GM12891 (cell line): ENCODE measurements around the gene NPTX2.

Source experiments
- PAX5 ChIP-seq: IDR thresholded peaks from 2 replicates; pipeline ENCODE4 v1.6.1; 2011; ENCODE audit warnings: low read length, moderate library complexity, mild to moderate bottlenecking; ENCODE audit not compliant: insufficient read depth, severe bottlenecking
- POLR2A ChIP-seq: IDR thresholded peaks from 2 replicates; pipeline ENCODE4 v1.6.1; 2011; ENCODE audit warnings: low read depth, low read length, control low read depth
- POLR2AphosphoS5 ChIP-seq: IDR thresholded peaks from 2 replicates; pipeline ENCODE4 v1.6.1; 2011; ENCODE audit warnings: low read depth, low read length, control low read depth
- SPI1 ChIP-seq: IDR thresholded peaks from 2 replicates; pipeline ENCODE4 v1.6.1; 2011; ENCODE audit warnings: low read depth, low read length, control low read depth
- TAF1 ChIP-seq: IDR thresholded peaks from 2 replicates; pipeline ENCODE4 v1.6.1; 2011; ENCODE audit warnings: low read depth, low read length, control low read depth

DNA sequence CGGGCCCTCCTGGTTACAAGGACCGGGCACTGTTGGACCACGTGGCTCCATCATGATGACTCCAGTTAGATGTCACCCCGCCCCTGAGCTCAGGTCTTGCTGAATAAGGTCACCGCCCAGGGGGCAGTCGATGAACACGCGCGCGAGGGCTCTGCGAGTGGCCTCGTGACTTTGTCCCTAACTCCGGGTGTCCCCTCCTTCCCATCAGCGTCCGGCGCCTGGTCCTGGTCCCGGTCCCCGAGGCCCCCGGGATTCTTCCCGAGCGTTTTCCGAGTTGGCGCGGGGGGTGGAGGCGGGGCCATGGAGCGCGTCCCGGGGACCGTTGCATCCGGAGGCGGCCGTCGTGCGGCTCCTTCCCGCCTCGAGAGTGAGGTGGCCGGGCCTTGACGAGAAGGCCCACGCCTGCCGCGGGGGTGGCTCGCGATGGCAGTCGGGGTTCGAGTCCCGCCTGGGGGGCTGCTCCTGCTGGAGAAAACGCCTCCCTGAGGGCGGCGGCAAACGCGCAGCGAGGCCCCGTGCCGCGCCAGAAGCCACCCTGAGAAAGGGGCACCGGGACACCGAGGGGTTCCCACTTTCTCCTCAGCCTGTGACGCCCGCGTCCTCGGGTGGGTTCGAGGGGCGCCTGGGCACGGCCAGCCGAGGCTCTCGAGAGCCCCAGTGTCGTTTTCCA is 569 bp upstream of the NPTX2 start:
- TF ChIP-seq POLR2A (no peak), POLR2AphosphoS5 (no peak), TAF1 (no peak), PAX5 (no peak), SPI1 (no peak)
